Mucosa of descending colon (tissue), 3 donors: ENCODE results near the gene LSG1. TPM values are rescaled to one million over a fixed set of nuclear protein-coding genes. Genes with fewer than 3 reads are reported as not detected.

Experiments used
- ATAC-seq: fragments of 200-7000 bp; cut with Tn5 transposase; one replicate; pipeline ENCODE4 v1.9.1; 2020; ENCODE audit warnings: mild to moderate bottlenecking, moderate library complexity
- DNase-seq, 3 donors: peaks; one replicate each; pipeline ENCODE4 v3.0.0-alpha.2; 2020
- H3K36me3 ChIP-seq: fragments of 200-600 bp; one replicate; pipeline ENCODE4 v1.8.0; 2021; ENCODE audit warnings: low read depth, mild to moderate bottlenecking
- H3K4me1 ChIP-seq: fragments of 200-600 bp; one replicate; pipeline ENCODE4 v1.8.0; 2021; ENCODE audit warnings: low read depth, mild to moderate bottlenecking
- H3K4me3 ChIP-seq: fragments of 200-600 bp; one replicate; pipeline ENCODE4 v1.8.0; 2021; ENCODE audit warnings: mild to moderate bottlenecking
- H3K9me3 ChIP-seq: fragments of 200-600 bp; one replicate; pipeline ENCODE4 v1.8.0; 2021; ENCODE audit warnings: mild to moderate bottlenecking
- intact Hi-C, 2 donors: fragments of 100-400 bp; cut with DNase I in 1 of 2; cut with micrococcal nuclease in 1 of 2; formaldehyde crosslinking; loops; one replicate each; pipeline versions ENCODE4 v1.11.0 to v1.11.1; 2022; cut with DNase I, micrococcal nuclease
- total RNA-seq, 3 donors: library from RNA; stranded (reverse); fragmentation: NEBNext Ultra II Directional in 2 of 3; extraction: Animal tissue kit (Norgen Biotek cat#: 25700) in 2 of 3; gene quantifications; one replicate each; pipeline versions ENCODE4 v1.2.1 to v1.2.4, GENCODE V29; 2021 to 2023
- TF ChIP-seq, protein P1 (sequence below): fragments of 200-600 bp; IDR thresholded peaks from one replicate; pipeline ENCODE4 v1.8.0; 2022; ENCODE audit warnings: antibody characterized with exemption, mild to moderate bottlenecking
- donor health status: DM: no; HTN: no; CAD: no; lungs with moderate emphysema.
- donor health status: DM: no; HTN: no; CAD: no.
- donor health status: DM: no; HTN: yes; CAD: no.

The LSG1 gene
- total RNA-seq, 3 donors from 2014 or later = 34.0 to 35.6 (median 35.5) TPM

DNA sequence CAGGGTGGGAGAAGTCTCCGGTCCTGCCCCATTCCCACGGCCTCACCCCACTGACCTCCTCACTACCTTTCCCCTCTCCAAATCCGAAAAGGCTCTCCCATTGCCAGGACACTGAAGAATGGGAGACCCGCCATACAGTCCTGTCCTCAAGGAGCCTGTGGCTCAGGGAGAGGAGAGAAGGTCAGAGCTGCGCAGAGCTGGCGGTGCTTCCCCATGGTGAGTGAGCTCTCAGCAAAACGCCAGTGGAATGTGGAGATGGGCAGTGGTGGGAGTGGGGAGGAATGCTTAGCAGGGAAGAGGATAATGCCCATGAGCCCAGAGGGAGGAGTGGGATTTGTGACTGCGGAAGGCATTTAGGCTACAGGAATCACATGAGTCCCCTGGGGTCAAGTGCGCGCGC, 33.8 kb upstream of the LSG1 start:
- no peaks in the 10 kb centered on the region for H3K9me3 ChIP-seq
- ATAC-seq (no peak), DNase-seq (no peak)
- no peaks in the 10 kb centered on the region for H3K4me1 ChIP-seq
- intact Hi-C loops = no loop called here
- H3K4me3 ChIP-seq = no peak overlapping the region
- TF ChIP-seq, protein P1, sequence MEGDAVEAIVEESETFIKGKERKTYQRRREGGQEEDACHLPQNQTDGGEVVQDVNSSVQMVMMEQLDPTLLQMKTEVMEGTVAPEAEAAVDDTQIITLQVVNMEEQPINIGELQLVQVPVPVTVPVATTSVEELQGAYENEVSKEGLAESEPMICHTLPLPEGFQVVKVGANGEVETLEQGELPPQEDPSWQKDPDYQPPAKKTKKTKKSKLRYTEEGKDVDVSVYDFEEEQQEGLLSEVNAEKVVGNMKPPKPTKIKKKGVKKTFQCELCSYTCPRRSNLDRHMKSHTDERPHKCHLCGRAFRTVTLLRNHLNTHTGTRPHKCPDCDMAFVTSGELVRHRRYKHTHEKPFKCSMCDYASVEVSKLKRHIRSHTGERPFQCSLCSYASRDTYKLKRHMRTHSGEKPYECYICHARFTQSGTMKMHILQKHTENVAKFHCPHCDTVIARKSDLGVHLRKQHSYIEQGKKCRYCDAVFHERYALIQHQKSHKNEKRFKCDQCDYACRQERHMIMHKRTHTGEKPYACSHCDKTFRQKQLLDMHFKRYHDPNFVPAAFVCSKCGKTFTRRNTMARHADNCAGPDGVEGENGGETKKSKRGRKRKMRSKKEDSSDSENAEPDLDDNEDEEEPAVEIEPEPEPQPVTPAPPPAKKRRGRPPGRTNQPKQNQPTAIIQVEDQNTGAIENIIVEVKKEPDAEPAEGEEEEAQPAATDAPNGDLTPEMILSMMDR = no peak
- no peaks in the 10 kb centered on the region for H3K36me3 ChIP-seq

DNA sequence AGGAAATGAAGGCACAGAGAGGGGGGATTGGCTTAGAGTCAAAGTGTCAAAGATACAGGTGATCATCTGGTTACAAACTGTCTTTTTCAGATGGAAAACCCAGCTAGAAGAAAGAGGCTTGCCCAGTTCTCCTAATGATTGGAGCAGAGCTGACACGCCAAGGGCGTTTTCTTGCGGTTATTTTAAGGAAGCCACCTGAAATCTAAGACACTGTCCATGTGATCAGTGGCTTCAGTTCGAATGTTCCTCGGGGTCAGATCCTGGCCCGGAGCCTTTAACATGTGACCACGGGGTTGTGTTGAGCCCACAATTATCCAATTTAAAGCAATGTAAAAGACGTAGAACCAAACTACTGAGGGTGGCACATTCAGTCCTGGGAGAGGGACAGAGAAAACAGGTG, 33.2 kb upstream of the LSG1 start:
- Histone ChIP-seq H3K4me3 (no peak overlapping the region), H3K36me3 (no peaks in the 10 kb centered on the region), H3K4me1 (no peaks in the 10 kb centered on the region), H3K9me3 (no peaks in the 10 kb centered on the region)
- intact Hi-C loops = no loop called here
- TF ChIP-seq, protein P1 = no peak
- ATAC-seq (no peak), DNase-seq (no peak)

- no peak overlapping the region for H3K4me3 ChIP-seq
- H3K4me1 ChIP-seq = no peaks in the 10 kb centered on the region
- no peak for ATAC-seq
- H3K9me3 ChIP-seq = peaks cover 11% of the 10 kb centered on the region
- no peaks in the 10 kb centered on the region for H3K36me3 ChIP-seq
- intact Hi-C loops = no loop called here
- DNase-seq = no peak
- TF ChIP-seq, protein P1 = no peak
These were observed 30.6 kb upstream of the LSG1 start for GRCh38 chr3:194702545-194702944.

DNA sequence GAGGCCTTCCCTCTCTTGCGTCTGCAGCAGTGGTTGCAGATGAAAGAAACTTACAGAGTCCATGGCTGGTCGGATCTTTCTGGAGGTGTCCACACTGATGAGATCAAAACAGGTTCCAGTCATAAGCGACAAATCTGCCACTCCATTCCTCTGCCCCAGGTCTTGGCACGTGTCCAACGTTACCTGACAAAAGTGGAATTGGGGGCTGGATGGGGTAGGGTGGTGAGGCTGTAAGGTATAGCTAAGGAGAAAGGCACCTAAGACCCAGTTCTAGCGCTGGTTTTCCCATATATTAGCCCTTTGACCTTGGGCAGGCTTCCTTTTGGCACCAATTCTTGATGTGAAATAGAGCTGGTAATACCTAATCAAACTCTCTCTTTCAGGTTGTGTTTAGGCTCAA, 24.7 kb upstream of the LSG1 start:
- intact Hi-C loops = no loop called here
- Histone ChIP-seq H3K36me3 (no peaks in the 10 kb centered on the region), H3K4me3 (no peak overlapping the region), H3K9me3 (peaks cover 11% of the 10 kb centered on the region), H3K4me1 (no peaks in the 10 kb centered on the region)
- ATAC-seq = no peak
- TF ChIP-seq, protein P1 = no peak
- no peak for DNase-seq

- no peaks in the 10 kb centered on the region for H3K9me3 ChIP-seq
- intact Hi-C loops = no loop called here
- peaks cover 14% of the 10 kb centered on the region for H3K4me1 ChIP-seq
- H3K4me3 ChIP-seq = no peak overlapping the region
- ATAC-seq = no peak
- no peaks in the 10 kb centered on the region for H3K36me3 ChIP-seq
- DNase-seq = no peak
- TF ChIP-seq, protein P1 = no peak
These were observed 19.7 kb upstream of the LSG1 start for GRCh38 chr3:194691481-194692283.
